Endothelial cell (in vitro differentiated cells): ENCODE results near the gene EDRF1. TPM values are rescaled to one million over a fixed set of nuclear protein-coding genes. Genes with fewer than 3 reads are reported as not detected.
A peak's percentile ranks its signal among the peaks of the same experiment; 100 is the strongest.

Experiments
- DNase-seq: peaks from one replicate; pipeline ENCODE4 v3.0.0; 2021; ENCODE audit warnings: low spot score
- H3K27ac Mint-ChIP-seq: one replicate; pipeline ENCODE4 v1.8.0; 2021; ENCODE audit warnings: mixed read lengths, inconsistent platforms; ENCODE audit not compliant: unreplicated experiment
- H3K27me3 Mint-ChIP-seq: one replicate; pipeline ENCODE4 v1.8.0; 2021; ENCODE audit warnings: mild to moderate bottlenecking, moderate library complexity, mixed read lengths, inconsistent platforms; ENCODE audit not compliant: unreplicated experiment
- H3K36me3 Mint-ChIP-seq: one replicate; pipeline ENCODE4 v1.8.0; 2021; ENCODE audit warnings: mild to moderate bottlenecking, low read depth, mixed read lengths, inconsistent platforms; ENCODE audit not compliant: unreplicated experiment
- H3K4me1 Mint-ChIP-seq: one replicate; pipeline ENCODE4 v1.8.0; 2021; ENCODE audit warnings: mild to moderate bottlenecking, mixed read lengths, inconsistent platforms; ENCODE audit not compliant: unreplicated experiment
- H3K4me3 Mint-ChIP-seq: one replicate; pipeline ENCODE4 v1.8.0; 2021; ENCODE audit warnings: mild to moderate bottlenecking, mixed read lengths, inconsistent platforms; ENCODE audit not compliant: unreplicated experiment
- H3K9me3 Mint-ChIP-seq: one replicate; pipeline ENCODE4 v1.8.0; 2021; ENCODE audit warnings: mixed read lengths, inconsistent platforms; ENCODE audit not compliant: unreplicated experiment
- CTCF ChIP-seq: fragments of 200-600 bp; sonication (generic); IDR thresholded peaks from one replicate; pipeline ENCODE4 v1.5.0; 2021; ENCODE audit warnings: antibody characterized with exemption; ENCODE audit not compliant: unreplicated experiment
- total RNA-seq: library from RNA; stranded (reverse); fragmentation: NEBNext Ultra II Directional; extraction: Animal tissue kit (Norgen Biotek cat#: 25700); gene quantifications from one replicate; pipeline ENCODE4 v1.2.1, GENCODE V29; 2021; ENCODE audit not compliant: unreplicated experiment

Gene EDRF1
- total RNA-seq, 1 donor from 2014 or later, result 29.2 TPM

GRCh38 chr10:125774581-125775191 lies 55.2 kb downstream of the EDRF1 start:
- Mint-ChIP-seq H3K4me3 (no peak overlapping the region), H3K4me1 (no peaks in the 10 kb centered on the region), H3K36me3 (peaks cover 15% of the 10 kb centered on the region), H3K9me3 (no peaks in the 10 kb centered on the region), H3K27me3 (peaks cover 2% of the 10 kb centered on the region), H3K27ac (no peak overlapping the region)
- DNase-seq, result no peak
- TF ChIP-seq CTCF, result no peak

- Mint-ChIP-seq H3K9me3 (no peaks in the 10 kb centered on the region), H3K4me1 (no peaks in the 10 kb centered on the region), H3K27me3 (peaks cover 2% of the 10 kb centered on the region), H3K27ac (peak within 1 kb of the TSS; percentile 61), H3K36me3 (peaks cover 11% of the 10 kb centered on the region), H3K4me3 (no peak within 1 kb of the TSS)
- TF ChIP-seq CTCF, result no peak
- DNase-seq, result no peak
Observed at GRCh38 chr10:125775491-125776106, 56.1 kb downstream of the EDRF1 start, which contains the start of gene MMP21. Gene MMP21 (minus strand): TSS chr10:125775821. CDS start chr10:125775821, 0 bp downstream.

GRCh38 chr10:125777806-125778205 lies 58.3 kb downstream of the EDRF1 start:
- Mint-ChIP-seq H3K4me1 (no peaks in the 10 kb centered on the region), H3K4me3 (no peak overlapping the region), H3K27ac (no peak overlapping the region), H3K27me3 (peaks cover 2% of the 10 kb centered on the region), H3K9me3 (no peaks in the 10 kb centered on the region), H3K36me3 (peaks cover 11% of the 10 kb centered on the region)
- DNase-seq, result no peak
- no peak for TF ChIP-seq CTCF

- no peak for TF ChIP-seq CTCF
- DNase-seq, result no peak
- Mint-ChIP-seq H3K27ac (no peak overlapping the region), H3K27me3 (peaks cover 2% of the 10 kb centered on the region), H3K36me3 (peaks cover 11% of the 10 kb centered on the region), H3K9me3 (no peaks in the 10 kb centered on the region), H3K4me1 (no peaks in the 10 kb centered on the region), H3K4me3 (no peak overlapping the region)
Observed at GRCh38 chr10:125778556-125778955, 59.0 kb downstream of the EDRF1 start.
